GM23338 (cell line): ENCODE results near the gene MBNL1. TPM values are rescaled to one million over a fixed set of nuclear protein-coding genes. Genes with fewer than 3 reads are reported as not detected.
"Not testable (repeated sequence)": the region's sequence is repeated elsewhere in the genome, so short reads cannot be mapped to it uniquely, and the experiment has no call there.

ENCODE experiments used
- ATAC-seq: fragments of 200-7000 bp; cut with Tn5 transposase; 3 replicates; pipeline ENCODE4 v1.9.1; 2020
- DNase-seq: peaks from one replicate; pipeline ENCODE4 v3.0.0-alpha.2; 2015; ENCODE audit warnings: low spot score
- H2AFZ ChIP-seq: fragments of 200-600 bp; sonication (generic); 2 replicates; pipeline ENCODE4 v1.8.0; 2016; ENCODE audit warnings: antibody characterized with exemption, mild to moderate bottlenecking, moderate library complexity
- H3F3A ChIP-seq: fragments of 200-600 bp; sonication (generic); replicated peaks from 2 replicates; pipeline ENCODE4 v1.8.0; 2017; ENCODE audit warnings: antibody characterized with exemption, mixed run types, low read depth
- H3K27ac ChIP-seq: fragments of 200-600 bp; sonication (generic); 2 replicates; pipeline ENCODE4 v1.6.1; 2016; ENCODE audit warnings: low read depth
- H3K27me3 ChIP-seq: fragments of 200-600 bp; sonication (generic); 2 replicates; pipeline ENCODE4 v1.8.0; 2016; ENCODE audit warnings: mild to moderate bottlenecking, mixed run types, moderate library complexity; ENCODE audit not compliant: insufficient read depth
- H3K36me3 ChIP-seq: fragments of 200-600 bp; sonication (generic); 2 replicates; pipeline ENCODE4 v1.8.0; 2016; ENCODE audit warnings: mild to moderate bottlenecking; ENCODE audit not compliant: insufficient read depth
- H3K4me1 ChIP-seq: fragments of 200-600 bp; sonication (generic); 2 replicates; pipeline ENCODE4 v1.8.0; 2016; ENCODE audit warnings: mild to moderate bottlenecking, moderate library complexity; ENCODE audit not compliant: insufficient read depth
- H3K4me2 ChIP-seq: fragments of 200-600 bp; sonication (generic); 2 replicates; pipeline ENCODE4 v1.7.1; 2017; ENCODE audit warnings: mixed run types
- H3K4me3 ChIP-seq: fragments of 200-600 bp; sonication (generic); 2 replicates; pipeline ENCODE4 v1.6.1; 2016; ENCODE audit warnings: mixed run types
- H3K79me2 ChIP-seq: fragments of 200-600 bp; sonication (generic); replicated peaks from 2 replicates; pipeline ENCODE4 v1.8.0; 2017; ENCODE audit warnings: mild to moderate bottlenecking; ENCODE audit not compliant: insufficient read depth
- H3K9me2 ChIP-seq: fragments of 200-600 bp; sonication (generic); 2 replicates; pipeline ENCODE4 v1.8.0; 2017; ENCODE audit not compliant: insufficient read depth
- H4K20me1 ChIP-seq: fragments of 200-600 bp; sonication (generic); replicated peaks from 2 replicates; pipeline ENCODE4 v1.8.0; 2017; ENCODE audit warnings: mild to moderate bottlenecking; ENCODE audit not compliant: insufficient read depth
- H3K27ac Mint-ChIP-seq: 2 replicates; pipeline ENCODE4 v1.8.0; 2020; ENCODE audit warnings: inconsistent platforms, mild to moderate bottlenecking, moderate library complexity, mixed read lengths
- H3K27me3 Mint-ChIP-seq: 3 replicates; pipeline ENCODE4 v1.8.0; 2022; ENCODE audit warnings: low read depth, mild to moderate bottlenecking, moderate library complexity, mixed read lengths, inconsistent platforms; ENCODE audit not compliant: insufficient read depth, poor library complexity
- H3K36me3 Mint-ChIP-seq: 3 replicates; pipeline ENCODE4 v1.8.0; 2021; ENCODE audit warnings: low read depth, mild to moderate bottlenecking, inconsistent platforms, moderate library complexity, mixed read lengths
- H3K4me1 Mint-ChIP-seq: 3 replicates; pipeline ENCODE4 v1.8.0; 2020; ENCODE audit warnings: mild to moderate bottlenecking, inconsistent platforms, mixed read lengths
- H3K4me3 Mint-ChIP-seq: 3 replicates; pipeline ENCODE4 v1.8.0; 2021; ENCODE audit warnings: moderate library complexity, mild to moderate bottlenecking, inconsistent platforms, mixed read lengths
- H3K9me3 Mint-ChIP-seq: 3 replicates; pipeline ENCODE4 v1.8.0; 2020; ENCODE audit warnings: moderate library complexity, mild to moderate bottlenecking, inconsistent platforms, mixed read lengths
- EZH2 ChIP-seq: fragments of 200-600 bp; sonication (generic); IDR thresholded peaks from one replicate; pipeline ENCODE4 v1.8.0; 2017; ENCODE audit warnings: antibody characterized with exemption, mild to moderate bottlenecking, low read depth; ENCODE audit not compliant: unreplicated experiment
- POLR2AphosphoS5 ChIP-seq: IDR thresholded peaks from 2 replicates; pipeline ENCODE4 v1.6.1; 2016; ENCODE audit warnings: antibody characterized with exemption, low read depth
- STAT1 ChIP-seq: IDR thresholded peaks from one replicate; pipeline ENCODE4 v1.6.1; 2016; ENCODE audit warnings: antibody characterized with exemption; ENCODE audit not compliant: unreplicated experiment
- ZNF114 ChIP-seq: fragments of 250-450 bp; sonication (Bioruptor Pico); IDR thresholded peaks from 2 replicates; pipeline ENCODE4 v1.5.0; 2020; ENCODE audit warnings: mild to moderate bottlenecking, moderate library complexity
- ZNF331 ChIP-seq: fragments of 250-450 bp; sonication (Bioruptor Pico); IDR thresholded peaks from 2 replicates; pipeline ENCODE4 v1.5.0; 2020; ENCODE audit warnings: low read depth, mild to moderate bottlenecking, moderate library complexity
- ZNF462 ChIP-seq: fragments of 250-450 bp; sonication (Bioruptor Pico); IDR thresholded peaks from 2 replicates; pipeline ENCODE4 v1.5.0; 2020; ENCODE audit warnings: mild to moderate bottlenecking, moderate library complexity
- polyA plus RNA-seq: library from polyadenylated mRNA; unstranded; fragments of >200 nt; fragmentation: Nextera tagmentation; extraction: Ambion mirVana; gene quantifications from 2 replicates; pipeline ENCODE4 v1.2.1, GENCODE V29; 2016
- total RNA-seq: library from RNA; depleted of rRNA; stranded (reverse); fragments of >200 nt; shearing (Covaris generic); gene quantifications from 2 replicates; pipeline ENCODE4 v1.2.3, GENCODE V29; 2014
- TF ChIP-seq, protein P1 (sequence below): IDR thresholded peaks from 2 replicates; pipeline ENCODE4 v1.6.1; 2016; ENCODE audit warnings: antibody characterized with exemption
- TF ChIP-seq, protein P2 (sequence below): IDR thresholded peaks from one replicate; pipeline ENCODE4 v1.6.1; 2018; ENCODE audit warnings: antibody characterized with exemption; ENCODE audit not compliant: unreplicated experiment

Gene MBNL1
- total and polyA plus RNA-seq, 2 experiments from 2014 or later = 9.4 to 23.2 TPM

GRCh38 chr3:152438706-152439105 is 170.0 kb downstream of the MBNL1 start (continued):
- TF ChIP-seq, protein P1, sequence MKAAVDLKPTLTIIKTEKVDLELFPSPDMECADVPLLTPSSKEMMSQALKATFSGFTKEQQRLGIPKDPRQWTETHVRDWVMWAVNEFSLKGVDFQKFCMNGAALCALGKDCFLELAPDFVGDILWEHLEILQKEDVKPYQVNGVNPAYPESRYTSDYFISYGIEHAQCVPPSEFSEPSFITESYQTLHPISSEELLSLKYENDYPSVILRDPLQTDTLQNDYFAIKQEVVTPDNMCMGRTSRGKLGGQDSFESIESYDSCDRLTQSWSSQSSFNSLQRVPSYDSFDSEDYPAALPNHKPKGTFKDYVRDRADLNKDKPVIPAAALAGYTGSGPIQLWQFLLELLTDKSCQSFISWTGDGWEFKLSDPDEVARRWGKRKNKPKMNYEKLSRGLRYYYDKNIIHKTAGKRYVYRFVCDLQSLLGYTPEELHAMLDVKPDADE = no peak

DNA sequence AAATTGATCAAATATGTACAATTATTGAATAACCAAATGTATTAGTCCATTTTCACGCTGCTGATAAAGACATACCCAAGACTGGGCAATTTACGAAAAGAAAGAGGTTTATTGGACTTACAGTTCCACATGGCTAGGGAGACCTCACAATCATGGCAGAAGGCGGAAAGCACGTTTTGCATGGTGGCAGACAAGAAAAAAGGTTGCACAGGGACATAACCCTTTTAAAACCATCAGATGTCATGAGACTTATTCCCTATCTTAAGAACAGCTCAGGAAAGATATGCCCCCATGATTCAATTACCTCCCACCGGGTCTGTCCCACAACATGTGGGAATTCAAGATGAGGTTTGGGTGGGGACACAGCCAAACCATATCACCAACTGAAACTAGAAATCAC is 171.5 kb downstream of the MBNL1 start:
- H3K4me2 ChIP-seq, H3K4me1 ChIP-seq, H3F3A ChIP-seq, H3K27ac ChIP-seq, ATAC-seq, H3K4me3 ChIP-seq, H3K4me3 Mint-ChIP-seq, H4K20me1 ChIP-seq, H3K9me2 ChIP-seq, H3K36me3 ChIP-seq, H3K27ac Mint-ChIP-seq, H3K27me3 ChIP-seq, H2AFZ ChIP-seq, H3K79me2 ChIP-seq, H3K27me3 Mint-ChIP-seq, DNase-seq, H3K9me3 Mint-ChIP-seq, H3K36me3 Mint-ChIP-seq: not testable (repeated sequence)
- peaks cover 23% of the 10 kb centered on the region for H3K4me1 Mint-ChIP-seq

DNA sequence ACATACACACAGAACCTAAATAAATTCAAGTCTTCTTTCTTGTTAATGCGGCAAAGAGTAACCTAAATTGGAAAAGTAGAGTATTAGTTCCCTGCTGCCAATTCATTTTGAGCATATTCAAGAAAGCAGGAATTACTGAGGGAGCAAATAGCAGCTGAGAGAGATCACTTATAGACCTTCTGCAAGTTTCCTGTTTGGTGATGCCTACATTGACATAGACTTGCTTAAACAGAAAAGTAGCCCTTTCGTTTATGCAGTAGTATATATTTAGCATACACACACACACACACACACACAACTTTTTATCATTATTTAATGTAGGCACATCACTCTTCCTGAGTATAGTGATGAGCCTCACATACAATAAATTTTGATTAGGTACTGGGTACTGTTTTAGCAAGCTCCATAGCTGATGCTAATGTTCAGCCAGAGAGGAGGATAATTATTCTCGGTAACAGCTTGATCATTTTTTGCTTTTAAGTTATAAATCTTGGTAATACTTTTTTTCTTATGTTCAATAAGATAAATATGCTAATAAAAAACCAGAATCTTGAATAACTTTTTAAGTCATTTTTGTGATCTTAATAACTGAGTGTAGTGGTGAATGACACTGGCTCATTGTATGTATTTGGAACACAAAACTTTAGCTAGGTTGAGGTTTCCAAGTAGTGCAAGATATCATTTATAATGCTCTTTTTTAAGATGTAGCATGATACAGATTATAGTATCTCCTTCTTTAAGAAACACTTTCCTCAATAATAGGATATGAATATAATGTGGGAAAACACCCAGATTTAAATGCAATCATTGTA is 174.7 kb downstream of the MBNL1 start:
- Mint-ChIP-seq H3K4me3 (no peak overlapping the region), H3K4me1 (peaks cover 14% of the 10 kb centered on the region), H3K9me3 (no peaks in the 10 kb centered on the region), H3K36me3 (peaks cover 4% of the 10 kb centered on the region; the same call in 2 of the 3 replicates), H3K27ac (no peak overlapping the region), H3K27me3 (no peaks in the 10 kb centered on the region)
- Histone ChIP-seq H3K36me3 (no peaks in the 10 kb centered on the region), H3K4me2 (no peak overlapping the region), H3K4me3 (no peak overlapping the region), H2AFZ (no peak overlapping the region), H3K27me3 (no peaks in the 10 kb centered on the region), H4K20me1 (no peaks in the 10 kb centered on the region), H3K79me2 (peaks cover 3% of the 10 kb centered on the region; the same call in 1 of the 2 replicates), H3K9me2 (no peaks in the 10 kb centered on the region), H3K27ac (no peak overlapping the region), H3F3A (no peaks in the 10 kb centered on the region), H3K4me1 (peaks cover 10% of the 10 kb centered on the region)
- no peak for ATAC-seq
- no peak for DNase-seq
- no peak for TF ChIP-seq ZNF331
- no peak for TF ChIP-seq ZNF462
- TF ChIP-seq, protein P2, sequence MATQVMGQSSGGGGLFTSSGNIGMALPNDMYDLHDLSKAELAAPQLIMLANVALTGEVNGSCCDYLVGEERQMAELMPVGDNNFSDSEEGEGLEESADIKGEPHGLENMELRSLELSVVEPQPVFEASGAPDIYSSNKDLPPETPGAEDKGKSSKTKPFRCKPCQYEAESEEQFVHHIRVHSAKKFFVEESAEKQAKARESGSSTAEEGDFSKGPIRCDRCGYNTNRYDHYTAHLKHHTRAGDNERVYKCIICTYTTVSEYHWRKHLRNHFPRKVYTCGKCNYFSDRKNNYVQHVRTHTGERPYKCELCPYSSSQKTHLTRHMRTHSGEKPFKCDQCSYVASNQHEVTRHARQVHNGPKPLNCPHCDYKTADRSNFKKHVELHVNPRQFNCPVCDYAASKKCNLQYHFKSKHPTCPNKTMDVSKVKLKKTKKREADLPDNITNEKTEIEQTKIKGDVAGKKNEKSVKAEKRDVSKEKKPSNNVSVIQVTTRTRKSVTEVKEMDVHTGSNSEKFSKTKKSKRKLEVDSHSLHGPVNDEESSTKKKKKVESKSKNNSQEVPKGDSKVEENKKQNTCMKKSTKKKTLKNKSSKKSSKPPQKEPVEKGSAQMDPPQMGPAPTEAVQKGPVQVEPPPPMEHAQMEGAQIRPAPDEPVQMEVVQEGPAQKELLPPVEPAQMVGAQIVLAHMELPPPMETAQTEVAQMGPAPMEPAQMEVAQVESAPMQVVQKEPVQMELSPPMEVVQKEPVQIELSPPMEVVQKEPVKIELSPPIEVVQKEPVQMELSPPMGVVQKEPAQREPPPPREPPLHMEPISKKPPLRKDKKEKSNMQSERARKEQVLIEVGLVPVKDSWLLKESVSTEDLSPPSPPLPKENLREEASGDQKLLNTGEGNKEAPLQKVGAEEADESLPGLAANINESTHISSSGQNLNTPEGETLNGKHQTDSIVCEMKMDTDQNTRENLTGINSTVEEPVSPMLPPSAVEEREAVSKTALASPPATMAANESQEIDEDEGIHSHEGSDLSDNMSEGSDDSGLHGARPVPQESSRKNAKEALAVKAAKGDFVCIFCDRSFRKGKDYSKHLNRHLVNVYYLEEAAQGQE = no peak
- no peak for TF ChIP-seq POLR2AphosphoS5
- TF ChIP-seq STAT1 = no peak
- TF ChIP-seq ZNF114 (CRISPR knock-in tag) = no peak
- no peak for TF ChIP-seq EZH2
